Hepatocyte (in vitro differentiated cells): ENCODE results near the gene UPP1. TPM values are rescaled to one million over a fixed set of nuclear protein-coding genes. Genes with fewer than 3 reads are reported as not detected.

Experiments used
- DNase-seq: peaks from one replicate; pipeline ENCODE4 v3.0.0-alpha.2; 2016; ENCODE audit warnings: low spot score
- H2AFZ ChIP-seq: fragments of 200-600 bp; sonication (generic); 2 replicates; pipeline ENCODE4 v1.6.0; 2016; ENCODE audit warnings: antibody characterized with exemption, mild to moderate bottlenecking
- H3K27ac ChIP-seq: fragments of 200-600 bp; sonication (generic); 2 replicates; pipeline ENCODE4 v1.5.1; 2016; ENCODE audit warnings: mild to moderate bottlenecking
- H3K27me3 ChIP-seq: fragments of 200-600 bp; sonication (generic); 2 replicates; pipeline ENCODE4 v1.6.1; 2016
- H3K36me3 ChIP-seq: fragments of 200-600 bp; sonication (generic); replicated peaks from 2 replicates; pipeline ENCODE4 v1.5.1; 2016; ENCODE audit warnings: low read depth; ENCODE audit not compliant: insufficient read depth
- H3K4me1 ChIP-seq: fragments of 200-600 bp; sonication (generic); 2 replicates; pipeline ENCODE4 v1.5.1; 2016; ENCODE audit warnings: mild to moderate bottlenecking, moderate library complexity; ENCODE audit not compliant: insufficient read depth
- H3K4me2 ChIP-seq: fragments of 200-600 bp; sonication (generic); 2 replicates; pipeline ENCODE4 v1.6.0; 2016
- H3K4me3 ChIP-seq: fragments of 200-600 bp; sonication (generic); 2 replicates; pipeline ENCODE4 v1.5.1; 2016; ENCODE audit warnings: mild to moderate bottlenecking
- H3K79me2 ChIP-seq: fragments of 200-600 bp; sonication (generic); 2 replicates; pipeline ENCODE4 v1.6.0; 2017; ENCODE audit warnings: mild to moderate bottlenecking
- H3K9me2 ChIP-seq: fragments of 200-600 bp; sonication (generic); replicated peaks from 2 replicates; pipeline ENCODE4 v1.6.0; 2017; ENCODE audit warnings: mild to moderate bottlenecking; ENCODE audit not compliant: insufficient read depth
- H3K9me3 ChIP-seq: fragments of 200-600 bp; sonication (generic); 2 replicates; pipeline ENCODE4 v1.5.1; 2016; ENCODE audit warnings: low read depth, mild to moderate bottlenecking
- H4K20me1 ChIP-seq: fragments of 200-600 bp; sonication (generic); 2 replicates; pipeline ENCODE4 v1.6.0; 2016; ENCODE audit warnings: mild to moderate bottlenecking; ENCODE audit not compliant: insufficient read depth, poor library complexity, severe bottlenecking
- EZH2 ChIP-seq: fragments of 200-600 bp; sonication (generic); IDR thresholded peaks from 2 replicates; pipeline ENCODE4 v1.6.1; 2016; ENCODE audit warnings: antibody characterized with exemption, mild to moderate bottlenecking, borderline replicate concordance
- EZH2phosphoT487 ChIP-seq: fragments of 200-600 bp; sonication (generic); IDR thresholded peaks from one replicate; pipeline ENCODE4 v1.6.1; 2018; ENCODE audit warnings: antibody characterized with exemption, mild to moderate bottlenecking, low read depth, moderate library complexity; ENCODE audit not compliant: unreplicated experiment, severe bottlenecking
- WGBS: methylation state at CpG from one replicate; pipeline ENCODE4 v1.1.6; 2016; ENCODE audit warnings: low lambda C conversion rate; ENCODE audit errors: missing lambda C conversion rate; 5-methylcytosine and 5-hydroxymethylcytosine counted together
- polyA plus RNA-seq: library from polyadenylated mRNA; unstranded; fragments of >200 nt; fragmentation: Nextera tagmentation; extraction: Ambion mirVana; gene quantifications from 2 replicates; pipeline ENCODE4 v1.2.1, GENCODE V29; 2016
- total RNA-seq: library from RNA; depleted of rRNA; stranded (reverse); fragments of >200 nt; gene quantifications from 2 replicates; pipeline ENCODE4 v1.2.3, GENCODE V29; 2014
- TF ChIP-seq, protein P1 (sequence below): fragments of 200-600 bp; sonication (generic); IDR thresholded peaks from 2 replicates; pipeline ENCODE4 v1.5.1; 2016; ENCODE audit warnings: antibody characterized with exemption, mild to moderate bottlenecking; ENCODE audit not compliant: poor library complexity

The UPP1 gene
- total and polyA plus RNA-seq, 2 experiments from 2014 or later: 12.7 to 38.7 TPM

DNA sequence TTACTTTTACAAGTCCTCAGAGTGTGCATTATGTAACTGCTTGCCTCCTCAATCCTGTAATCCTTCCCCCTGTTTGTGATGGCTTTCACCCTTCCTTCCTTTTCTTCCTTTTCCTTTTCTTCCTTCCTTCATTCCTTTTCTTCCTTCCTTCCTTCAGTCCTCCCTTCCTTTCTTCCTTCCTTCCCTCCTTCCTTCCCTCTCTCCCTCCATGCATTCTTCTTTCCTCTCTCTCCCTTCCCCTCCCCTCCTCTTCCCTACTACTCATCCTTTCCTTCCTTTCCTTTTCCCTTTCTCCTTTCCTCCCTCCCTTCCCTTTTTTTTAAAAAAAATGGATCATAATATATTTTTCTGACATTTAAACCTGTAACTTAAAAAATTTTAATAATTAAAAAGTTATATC lies 60.0 kb downstream of the UPP1 start:
- Histone ChIP-seq H3K4me3 (no peak overlapping the region), H2AFZ (no peak overlapping the region), H3K4me2 (no peak overlapping the region), H3K4me1 (peaks cover 9% of the 10 kb centered on the region), H3K9me2 (no peaks in the 10 kb centered on the region), H4K20me1 (no peaks in the 10 kb centered on the region), H3K9me3 (no peaks in the 10 kb centered on the region), H3K79me2 (no peaks in the 10 kb centered on the region), H3K27me3 (no peaks in the 10 kb centered on the region), H3K27ac (no peak overlapping the region), H3K36me3 (no peaks in the 10 kb centered on the region)
- no peak for DNase-seq
- TF ChIP-seq EZH2phosphoT487 (no peak), EZH2 (no peak)

DNA sequence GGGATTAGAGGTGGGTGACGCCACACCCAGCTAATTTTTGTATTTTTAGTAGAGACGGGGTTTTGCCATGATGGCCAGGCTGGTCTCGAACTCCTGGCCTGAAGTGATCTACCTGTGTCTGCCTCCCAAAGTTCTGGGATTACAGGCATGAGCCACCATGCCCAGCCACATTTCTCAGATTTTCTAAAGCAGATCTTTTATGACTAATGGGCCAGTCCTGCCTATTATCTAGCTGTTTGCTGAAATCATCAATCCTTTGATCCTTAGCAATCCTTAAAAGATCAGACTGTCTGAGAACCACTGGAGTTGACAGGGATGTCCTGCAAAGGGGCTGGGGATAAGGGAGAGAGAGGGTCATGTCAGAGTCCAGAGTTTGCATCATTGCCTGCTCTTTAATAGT lies 61.0 kb downstream of the UPP1 start:
- 87% methylated on average over 3 of the region's 3 CpGs for WGBS
- H3K9me3 ChIP-seq: no peaks in the 10 kb centered on the region
- H3K4me3 ChIP-seq: no peak overlapping the region
- H3K79me2 ChIP-seq: no peaks in the 10 kb centered on the region
- H3K4me2 ChIP-seq: no peak overlapping the region
- H3K36me3 ChIP-seq: no peaks in the 10 kb centered on the region
- H2AFZ ChIP-seq: no peak overlapping the region
- H3K27me3 ChIP-seq: no peaks in the 10 kb centered on the region
- no peaks in the 10 kb centered on the region for H3K9me2 ChIP-seq
- peaks cover 5% of the 10 kb centered on the region for H3K4me1 ChIP-seq
- no peak for TF ChIP-seq EZH2phosphoT487
- no peak for TF ChIP-seq EZH2
- TF ChIP-seq, protein P1, sequence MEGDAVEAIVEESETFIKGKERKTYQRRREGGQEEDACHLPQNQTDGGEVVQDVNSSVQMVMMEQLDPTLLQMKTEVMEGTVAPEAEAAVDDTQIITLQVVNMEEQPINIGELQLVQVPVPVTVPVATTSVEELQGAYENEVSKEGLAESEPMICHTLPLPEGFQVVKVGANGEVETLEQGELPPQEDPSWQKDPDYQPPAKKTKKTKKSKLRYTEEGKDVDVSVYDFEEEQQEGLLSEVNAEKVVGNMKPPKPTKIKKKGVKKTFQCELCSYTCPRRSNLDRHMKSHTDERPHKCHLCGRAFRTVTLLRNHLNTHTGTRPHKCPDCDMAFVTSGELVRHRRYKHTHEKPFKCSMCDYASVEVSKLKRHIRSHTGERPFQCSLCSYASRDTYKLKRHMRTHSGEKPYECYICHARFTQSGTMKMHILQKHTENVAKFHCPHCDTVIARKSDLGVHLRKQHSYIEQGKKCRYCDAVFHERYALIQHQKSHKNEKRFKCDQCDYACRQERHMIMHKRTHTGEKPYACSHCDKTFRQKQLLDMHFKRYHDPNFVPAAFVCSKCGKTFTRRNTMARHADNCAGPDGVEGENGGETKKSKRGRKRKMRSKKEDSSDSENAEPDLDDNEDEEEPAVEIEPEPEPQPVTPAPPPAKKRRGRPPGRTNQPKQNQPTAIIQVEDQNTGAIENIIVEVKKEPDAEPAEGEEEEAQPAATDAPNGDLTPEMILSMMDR: no peak
- DNase-seq: no peak
- no peak overlapping the region for H3K27ac ChIP-seq
- H4K20me1 ChIP-seq: no peaks in the 10 kb centered on the region

DNA sequence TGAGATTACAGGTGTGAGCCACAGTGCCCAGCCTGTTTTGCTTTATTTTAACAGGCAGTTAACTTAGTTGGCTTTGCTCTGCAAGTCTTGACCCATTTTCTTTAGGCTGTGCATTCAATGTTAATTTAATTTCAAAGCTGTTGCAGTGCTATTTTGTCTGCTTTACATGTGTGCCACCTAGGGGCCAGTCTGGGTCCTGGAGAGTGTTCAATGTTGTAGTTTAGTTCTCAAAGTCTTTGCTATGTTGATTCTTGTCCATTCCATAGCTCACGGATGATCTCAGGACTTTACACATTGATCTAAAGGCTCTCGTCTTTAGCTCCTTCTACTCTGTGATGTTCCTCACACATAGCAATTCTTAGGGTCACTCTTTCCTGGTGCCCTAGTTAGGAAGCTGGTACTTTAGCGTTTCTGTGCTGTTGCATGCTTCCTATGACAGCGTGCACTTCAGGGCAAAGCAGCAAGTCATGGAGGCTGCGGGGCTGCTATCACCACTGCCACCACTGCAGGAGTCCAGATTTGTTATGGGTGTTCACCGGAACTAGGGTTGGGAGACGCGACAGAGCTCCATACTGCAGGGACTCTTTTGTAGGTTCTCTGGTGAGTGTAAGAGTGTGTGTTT lies 65.8 kb downstream of the UPP1 start:
- Histone ChIP-seq H4K20me1 (no peaks in the 10 kb centered on the region), H3K36me3 (no peaks in the 10 kb centered on the region), H3K27ac (no peak overlapping the region), H3K4me3 (no peak overlapping the region), H3K4me1 (no peaks in the 10 kb centered on the region), H3K9me2 (no peaks in the 10 kb centered on the region), H3K4me2 (no peak overlapping the region), H3K9me3 (no peaks in the 10 kb centered on the region), H2AFZ (no peak overlapping the region), H3K79me2 (no peaks in the 10 kb centered on the region), H3K27me3 (no peaks in the 10 kb centered on the region)
- 74% methylated on average over 8 of the region's 8 CpGs for WGBS
- DNase-seq: peak; percentile 72
- TF ChIP-seq, protein P1: peak; percentile 73
- TF ChIP-seq EZH2: no peak

Other genes starting within 250 kb of the UPP1 start
- under 0.01 and 0.07 TPM in 2 replicates for gene PKD1L1, start 140.8 kb upstream of the UPP1 start, total RNA-seq
- gene PKD1L1, start 140.8 kb upstream of the UPP1 start, polyA plus RNA-seq: 0.07 TPM in 1 of 2 replicates, not detected in the other
- gene HUS1, start 109.7 kb upstream of the UPP1 start, total RNA-seq: 27.7 and 29.3 TPM in 2 replicates
- gene HUS1, start 109.7 kb upstream of the UPP1 start, polyA plus RNA-seq: 11.5 and 16.1 TPM in 2 replicates
- not detected in 2 replicates for gene SUN3, start 60.2 kb upstream of the UPP1 start, total RNA-seq
- gene SUN3, start 60.2 kb upstream of the UPP1 start, polyA plus RNA-seq: not detected in 2 replicates
- 0.43 TPM in 1 of 2 replicates, not detected in the other for gene C7orf57, start 53.7 kb upstream of the UPP1 start, total RNA-seq
- gene C7orf57, start 53.7 kb upstream of the UPP1 start, polyA plus RNA-seq: not detected in 2 replicates
- gene ABCA13, start 82.2 kb downstream of the UPP1 start, total RNA-seq: 1.6 and 2.0 TPM in 2 replicates
- gene ABCA13, start 82.2 kb downstream of the UPP1 start, polyA plus RNA-seq: 0.57 and 0.58 TPM in 2 replicates